ENCODE results near the gene PAPOLB.

DNA sequence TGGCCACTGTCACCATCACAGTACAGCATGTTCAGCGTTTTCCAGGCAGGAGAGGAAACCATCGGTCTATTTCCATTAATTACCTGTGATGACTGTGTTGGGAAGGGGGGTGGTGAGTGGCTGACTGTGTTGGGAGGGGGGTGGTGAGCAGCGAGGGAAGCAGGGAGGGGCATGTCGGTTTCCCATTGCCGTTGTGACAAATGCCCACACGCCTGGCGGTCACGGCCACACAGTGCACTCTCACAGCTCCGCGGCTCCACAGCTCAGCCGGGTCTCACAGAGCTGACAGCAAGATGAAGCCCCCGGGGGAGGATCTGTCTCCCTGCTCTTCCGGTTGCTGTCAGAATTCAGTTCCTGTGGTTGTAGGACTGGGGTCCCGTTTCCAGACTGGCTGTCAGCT is 47.4 kb downstream of the PAPOLB start:
- TF ChIP-seq, protein P1, sequence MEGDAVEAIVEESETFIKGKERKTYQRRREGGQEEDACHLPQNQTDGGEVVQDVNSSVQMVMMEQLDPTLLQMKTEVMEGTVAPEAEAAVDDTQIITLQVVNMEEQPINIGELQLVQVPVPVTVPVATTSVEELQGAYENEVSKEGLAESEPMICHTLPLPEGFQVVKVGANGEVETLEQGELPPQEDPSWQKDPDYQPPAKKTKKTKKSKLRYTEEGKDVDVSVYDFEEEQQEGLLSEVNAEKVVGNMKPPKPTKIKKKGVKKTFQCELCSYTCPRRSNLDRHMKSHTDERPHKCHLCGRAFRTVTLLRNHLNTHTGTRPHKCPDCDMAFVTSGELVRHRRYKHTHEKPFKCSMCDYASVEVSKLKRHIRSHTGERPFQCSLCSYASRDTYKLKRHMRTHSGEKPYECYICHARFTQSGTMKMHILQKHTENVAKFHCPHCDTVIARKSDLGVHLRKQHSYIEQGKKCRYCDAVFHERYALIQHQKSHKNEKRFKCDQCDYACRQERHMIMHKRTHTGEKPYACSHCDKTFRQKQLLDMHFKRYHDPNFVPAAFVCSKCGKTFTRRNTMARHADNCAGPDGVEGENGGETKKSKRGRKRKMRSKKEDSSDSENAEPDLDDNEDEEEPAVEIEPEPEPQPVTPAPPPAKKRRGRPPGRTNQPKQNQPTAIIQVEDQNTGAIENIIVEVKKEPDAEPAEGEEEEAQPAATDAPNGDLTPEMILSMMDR (IDR thresholded peaks at IDR 0.05): no peak
- TF ChIP-seq EP300 (IDR thresholded peaks at IDR 0.05) (no peak), POLR2AphosphoS5 (IDR thresholded peaks at IDR 0.05) (no peak)
